Fibroblast of villous mesenchyme (primary cell): ENCODE data around the gene FRY. TPM values are rescaled to one million over a fixed set of nuclear protein-coding genes. Genes with fewer than 3 reads are reported as not detected.

ENCODE experiments used
- DNase-seq: peaks from one replicate; pipeline ENCODE4 v3.0.0-alpha.2; 2010; ENCODE audit warnings: low read depth
- H3K4me3 ChIP-seq: 2 replicates; pipeline ENCODE4 v1.5.1; 2011; ENCODE audit warnings: low read depth, mild to moderate bottlenecking, low read length
- CTCF ChIP-seq: IDR thresholded peaks from 2 replicates; pipeline ENCODE4 v1.5.1; 2012; ENCODE audit warnings: low read depth, mild to moderate bottlenecking, low read length; ENCODE audit not compliant: insufficient read depth
- total RNA-seq: library from RNA; depleted of rRNA; stranded (reverse); fragments of >200 nt; gene quantifications from 2 replicates; pipeline ENCODE4 v1.2.3, GENCODE V29; 2012

FRY gene
- total RNA-seq, 1 donor, result 27.2 TPM

- peak overlapping the region; percentile 84 for H3K4me3 ChIP-seq
- peak; percentile 39 for DNase-seq
- TF ChIP-seq CTCF, result no peak
These were observed 2.2 kb downstream of the FRY start for GRCh38 chr13:32033744-32034143.

- TF ChIP-seq CTCF, result no peak
- DNase-seq, result no peak
- no peak overlapping the region for H3K4me3 ChIP-seq
These were observed 4.1 kb downstream of the FRY start for GRCh38 chr13:32035716-32036115.

- TF ChIP-seq CTCF, result no peak
- no peak overlapping the region for H3K4me3 ChIP-seq
- DNase-seq, result peak; percentile 59
These were observed 4.6 kb downstream of the FRY start for GRCh38 chr13:32036126-32036695.

- H3K4me3 ChIP-seq, result no peak overlapping the region
- no peak for DNase-seq
- TF ChIP-seq CTCF, result no peak
These were observed 5.2 kb downstream of the FRY start for GRCh38 chr13:32036757-32037156.

- DNase-seq, result no peak
- no peak for TF ChIP-seq CTCF
- H3K4me3 ChIP-seq, result no peak overlapping the region
These were observed 5.9 kb downstream of the FRY start for GRCh38 chr13:32037471-32037870.

- no peak overlapping the region for H3K4me3 ChIP-seq
- no peak for TF ChIP-seq CTCF
- DNase-seq, result no peak
These were observed 6.8 kb downstream of the FRY start for GRCh38 chr13:32038343-32038742.

GRCh38 chr13:32039056-32039455 lies 7.5 kb downstream of the FRY start:
- H3K4me3 ChIP-seq, result no peak overlapping the region
- TF ChIP-seq CTCF, result no peak
- DNase-seq, result peak; percentile 64
